H1 (cell line): ENCODE data around the gene NR2F6. TPM values are rescaled to one million over a fixed set of nuclear protein-coding genes. Genes with fewer than 3 reads are reported as not detected.
A peak's percentile ranks its signal among the peaks of the same experiment; 100 is the strongest.

Experiments used
- CTCF ChIA-PET: fragments of 300-600 bp; sonication (Branson Sonifier 250); formaldehyde crosslinking; loops from one replicate; lab custom pipeline; 2021; ENCODE audit not compliant: partially characterized antibody; lab: Charles Lee
- POLR2A ChIA-PET: fragments of 300-600 bp; sonication (Branson Sonifier 250); formaldehyde crosslinking; loops from one replicate; lab custom pipeline; 2021; ENCODE audit warnings: inconsistent platforms; ENCODE audit not compliant: partially characterized antibody; lab: Charles Lee
- DNase-seq, 2 experiments: peaks; one replicate each; pipeline versions ENCODE4 v3.0.0 to v3.0.0-alpha.2; 2010 to 2022; ENCODE audit warnings: low spot score in 2 of 2, low read depth in 1 of 2, mixed read lengths in 1 of 2
- FAIRE-seq: peaks from 2 replicates; lab custom pipeline; 2011; peaks lifted over from hg19 to GRCh38; lab: Jason Lieb, UNC
- H2AFZ ChIP-seq: 2 replicates; pipeline ENCODE4 v1.8.1; 2012; ENCODE audit warnings: low read length, inconsistent platforms
- H2AK5ac ChIP-seq: 2 replicates; pipeline ENCODE4 v1.6.1; 2013; ENCODE audit warnings: low read depth, low read length
- H2BK120ac ChIP-seq: replicated peaks from 2 replicates; pipeline ENCODE3; 2013; ENCODE audit warnings: low read depth, low read length, inconsistent platforms
- H2BK12ac ChIP-seq: 2 replicates; pipeline ENCODE4 v1.6.1; 2013; ENCODE audit warnings: low read depth, low read length
- H2BK15ac ChIP-seq: 2 replicates; pipeline ENCODE4 v1.6.1; 2013; ENCODE audit warnings: low read length
- H2BK20ac ChIP-seq: 2 replicates; pipeline ENCODE4 v1.6.1; 2013; ENCODE audit warnings: low read length
- H2BK5ac ChIP-seq: 2 replicates; pipeline ENCODE4 v1.6.1; 2013; ENCODE audit warnings: low read depth, low read length
- H3K14ac ChIP-seq: 2 replicates; pipeline ENCODE4 v1.6.1; 2013; ENCODE audit warnings: inconsistent platforms; ENCODE audit not compliant: insufficient read length
- H3K18ac ChIP-seq: 2 replicates; pipeline ENCODE4 v1.6.1; 2013; ENCODE audit warnings: low read length; ENCODE audit errors: extremely low read depth
- H3K23ac ChIP-seq: 2 replicates; pipeline ENCODE4 v1.6.1; 2013; ENCODE audit warnings: inconsistent platforms; ENCODE audit not compliant: insufficient read length
- H3K23me2 ChIP-seq: 2 replicates; pipeline ENCODE4 v1.6.1; 2013; ENCODE audit warnings: low read depth, low read length
- H3K27ac ChIP-seq: 2 replicates; pipeline ENCODE4 v1.6.1; 2011; ENCODE audit warnings: low read depth, low read length, inconsistent platforms
- H3K27me3 ChIP-seq, 4 experiments: replicated peaks in 1 of 4; 1 replicate in 1 of 4; 2 replicates in 3 of 4; pipeline versions ENCODE4 v1.6.1 to v1.8.1; 2011 to 2013; ENCODE audit warnings: low read length in 3 of 4, mild to moderate bottlenecking in 3 of 4, inconsistent platforms in 2 of 4, mixed read lengths in 2 of 4, moderate library complexity in 1 of 4; ENCODE audit not compliant: control insufficient read depth in 3 of 4, insufficient read depth in 3 of 4; ENCODE audit errors: extremely low read depth in 1 of 4
- H3K36me3 ChIP-seq, 4 experiments: 2 replicates each; pipeline versions ENCODE4 v1.6.1 to v1.8.1; 2011 to 2013; ENCODE audit warnings: mild to moderate bottlenecking in 4 of 4, low read length in 3 of 4, moderate library complexity in 2 of 4, control low read depth in 1 of 4, inconsistent platforms in 1 of 4; ENCODE audit not compliant: insufficient read depth in 4 of 4, control insufficient read depth in 2 of 4
- H3K4ac ChIP-seq: replicated peaks from 2 replicates; pipeline ENCODE3; 2013; ENCODE audit warnings: low read length, low read depth, mixed read lengths, inconsistent platforms; ENCODE audit not compliant: insufficient read length
- H3K4me1 ChIP-seq, 4 experiments: replicated peaks in 1 of 4; 1 replicate in 1 of 4; 2 replicates in 3 of 4; pipeline versions ENCODE4 v1.6.1 to v1.8.1; 2011 to 2013; ENCODE audit warnings: low read length in 3 of 4, inconsistent platforms in 2 of 4, mixed read lengths in 1 of 4; ENCODE audit not compliant: insufficient read depth in 4 of 4, control insufficient read depth in 3 of 4
- H3K4me2 ChIP-seq, 2 experiments: 2 replicates each; pipeline versions ENCODE4 v1.6.1 to v1.8.1; 2011 to 2013; ENCODE audit warnings: low read depth in 2 of 2, low read length in 2 of 2, control low read depth in 1 of 2, inconsistent platforms in 1 of 2, mild to moderate bottlenecking in 1 of 2; ENCODE audit not compliant: insufficient read depth in 1 of 2
- H3K4me3 ChIP-seq, 4 experiments: fragments of 200-600, 300-600 bp in 1 of 4; sonication (generic), shearing (Covaris generic), sonication (Bioruptor Twin) in 1 of 4; 2 replicates each; pipeline versions ENCODE4 v1.5.1 to v1.8.1; 2011 to 2016; ENCODE audit warnings: low read length in 4 of 4, low read depth in 3 of 4, control low read depth in 2 of 4, inconsistent platforms in 2 of 4, mild to moderate bottlenecking in 2 of 4, mixed read lengths in 1 of 4, moderate library complexity in 1 of 4; ENCODE audit not compliant: insufficient read depth in 2 of 4; ENCODE audit errors: extremely low read depth in 1 of 4
- H3K56ac ChIP-seq: replicated peaks from 2 replicates; pipeline ENCODE3; 2013; ENCODE audit warnings: low read depth, mild to moderate bottlenecking, mixed read lengths, low read length, inconsistent platforms; ENCODE audit not compliant: insufficient read length
- H3K79me1 ChIP-seq: 2 replicates; pipeline ENCODE4 v1.6.1; 2013; ENCODE audit warnings: low read depth, low read length, control low read depth
- H3K79me2 ChIP-seq, 2 experiments: 2 replicates each; pipeline versions ENCODE4 v1.6.1 to v1.8.1; 2012 to 2013; ENCODE audit warnings: low read length in 2 of 2, mild to moderate bottlenecking in 2 of 2, inconsistent platforms in 1 of 2; ENCODE audit not compliant: insufficient read depth in 2 of 2, control insufficient read depth in 1 of 2
- H3K9ac ChIP-seq, 4 experiments: replicated peaks in 1 of 4; 1 replicate in 1 of 4; 2 replicates in 3 of 4; pipeline versions ENCODE4 v1.6.1 to v1.8.1; 2011 to 2013; ENCODE audit warnings: low read depth in 3 of 4, low read length in 3 of 4, control low read depth in 2 of 4, mild to moderate bottlenecking in 2 of 4, moderate library complexity in 2 of 4, inconsistent platforms in 1 of 4; ENCODE audit errors: extremely low read depth in 1 of 4
- H3K9me3 ChIP-seq, 2 experiments: 2 replicates each; pipeline versions ENCODE4 v1.6.1 to v1.8.1; 2012 to 2013; ENCODE audit warnings: mild to moderate bottlenecking in 2 of 2, moderate library complexity in 2 of 2, control low read depth in 1 of 2, inconsistent platforms in 1 of 2, low read depth in 1 of 2, low read length in 1 of 2, mixed read lengths in 1 of 2; ENCODE audit not compliant: insufficient read depth in 2 of 2
- H4K20me1 ChIP-seq, 2 experiments: replicated peaks in 1 of 2; 2 replicates each; pipeline versions ENCODE3 to v1.8.1; 2011 to 2013; ENCODE audit warnings: inconsistent platforms in 2 of 2, low read length in 2 of 2, mild to moderate bottlenecking in 1 of 2; ENCODE audit not compliant: insufficient read depth in 2 of 2, control insufficient read depth in 1 of 2
- H4K5ac ChIP-seq: 2 replicates; pipeline ENCODE4 v1.6.1; 2013; ENCODE audit warnings: low read length, low read depth, mixed read lengths, inconsistent platforms; ENCODE audit not compliant: insufficient read length
- H4K8ac ChIP-seq: 2 replicates; pipeline ENCODE4 v1.8.0; 2013; ENCODE audit warnings: mild to moderate bottlenecking, moderate library complexity, low read length, inconsistent platforms; ENCODE audit not compliant: insufficient read depth; ENCODE audit errors: extremely low read depth
- H4K91ac ChIP-seq: replicated peaks from 2 replicates; pipeline ENCODE3; 2013; ENCODE audit warnings: low read length, mixed read lengths, inconsistent platforms; ENCODE audit not compliant: insufficient read length
- CEBPB ChIP-seq: IDR thresholded peaks from 2 replicates; pipeline ENCODE4 v1.6.1; 2012; ENCODE audit warnings: low read depth, low read length
- WGBS, 2 experiments: shearing (Covaris generic) in 1 of 2; methylation state at CpG; one replicate each; pipeline versions ENCODE4 v1.1.6 to v1.1.7; 2013 to 2015; ENCODE audit warnings: low lambda C conversion rate in 2 of 2, mixed read lengths in 2 of 2, inconsistent platforms in 1 of 2, low coverage in 1 of 2, missing lambda C conversion rate in 1 of 2; ENCODE audit not compliant: insufficient replicate concordance in 2 of 2, insufficient coverage in 1 of 2, insufficient read length in 1 of 2; ENCODE audit errors: extremely low coverage in 1 of 2, missing lambda C conversion rate in 1 of 2; 5-methylcytosine and 5-hydroxymethylcytosine counted together
- polyA plus RNA-seq, 7 experiments: library from polyadenylated mRNA; depleted of rRNA in 3 of 7; stranded (reverse) in 5 of 7; unstranded in 2 of 7; fragments of >200 nt in 5 of 7; fragments of 200-250 nt in 2 of 7; gene quantifications; 1 replicate in 5 of 7; 2 replicates in 1 of 7; 4 replicates in 1 of 7; pipeline versions ENCODE4 v1.2.1 to v1.2.3, GENCODE V29; 2011 to 2013; ENCODE audit warnings: missing spikeins in 2 of 7, mixed read lengths in 2 of 7
- total RNA-seq: library from RNA; stranded (reverse); fragmentation: NEBNext Ultra II Directional; extraction: Animal tissue kit (Norgen Biotek cat#: 25700); gene quantifications from 2 replicates; pipeline ENCODE4 v1.2.1, GENCODE V29; 2021

The NR2F6 gene
- total and polyA plus RNA-seq, 2 of the 8 experiments (the other 6 are each of a cell fraction or from before 2014, with no cell fraction given): 99.7 to 114 TPM

GRCh38 chr19:17216058-17216670 is 29.6 kb downstream of the NR2F6 start:
- no peak overlapping the region for H3K4ac ChIP-seq
- H4K5ac ChIP-seq: no peak overlapping the region
- CTCF ChIA-PET: interaction anchor here (0.6 to 1.8 kb wide), 6 partner anchors 12 to 183 kb away, joined by 3 to 5 read pairs (median 3); no protein-coding TSS in a partner anchor
- POLR2A ChIA-PET: interaction anchor here (0.6 to 4.2 kb wide), 25 partner anchors 7 to 481 kb away, joined by 3 to 79 read pairs (median 5); partner anchors contain the start of genes ANKLE1, ANO8, BABAM1 and DDA1
- H3K27ac ChIP-seq: no peak overlapping the region
- no peak overlapping the region for H3K23ac ChIP-seq
- H3K14ac ChIP-seq: no peak overlapping the region
- no peak for FAIRE-seq
- H2BK120ac ChIP-seq: no peak overlapping the region
- H3K27me3 ChIP-seq: no peaks in the 10 kb centered on the region
- H4K91ac ChIP-seq: no peak overlapping the region
- no peak overlapping the region for H3K56ac ChIP-seq
- peak overlapping the region; percentile 84 to 94 for H3K4me2 ChIP-seq
- peak overlapping the region; percentile 81; the same call in 1 of the 2 replicates for H2BK5ac ChIP-seq
- 91% methylated on average over 13 of the region's 13 CpGs; no CpG with 5 or more reads in 1 of the 2 experiments for WGBS, 2 experiments
- no peak overlapping the region; the same call in 1 of the 2 replicates for H2BK15ac ChIP-seq
- H3K9ac ChIP-seq: 0 out of 7 replicates have a peak overlapping the region, but pooled peaks of 1 of the 4 experiments have one; percentile 31
- peaks cover 0 to 8% (median 5%) of the 10 kb centered on the region in 4 experiments; a peak in 5 of 7 replicates for H3K4me1 ChIP-seq
- no peak overlapping the region for H2BK20ac ChIP-seq
- peak overlapping the region; percentile 31 to 78 (median 51); a peak in 6 of 8 replicates for H3K4me3 ChIP-seq
- H4K20me1 ChIP-seq: no peaks in the 10 kb centered on the region
- H2BK12ac ChIP-seq: no peak overlapping the region
- H2AK5ac ChIP-seq: 0 out of 2 replicates have a peak overlapping the region, but pooled peaks have one; percentile 53
- H3K9me3 ChIP-seq: no peaks in the 10 kb centered on the region
- peaks cover 4% of the 10 kb centered on the region; the same call in 1 of the 2 replicates for H3K79me1 ChIP-seq
- no peak overlapping the region for H2AFZ ChIP-seq
- no peak for DNase-seq
- no peak overlapping the region for H4K8ac ChIP-seq
- H3K36me3 ChIP-seq: peaks cover 2 to 13% (median 6%) of the 10 kb centered on the region in 4 experiments; a peak in 5 of 8 replicates
- no peak for TF ChIP-seq CEBPB
- H3K23me2 ChIP-seq: peaks cover 7% of the 10 kb centered on the region
- H3K79me2 ChIP-seq: no peaks in the 10 kb centered on the region; a peak in 1 of 4 replicates
- no peak overlapping the region for H3K18ac ChIP-seq
